ENCODE data around the gene SHROOM3. TPM values are rescaled to one million over a fixed set of nuclear protein-coding genes. Genes with fewer than 3 reads are reported as not detected.
A peak's percentile ranks its signal among the peaks of the same experiment; 100 is the strongest.

SHROOM3 gene
- total and polyA plus RNA-seq, 2 donors (not counting 3 experiments of a cell fraction or from before 2014, with no cell fraction given) = 2.7 to 6.7 TPM

DNA sequence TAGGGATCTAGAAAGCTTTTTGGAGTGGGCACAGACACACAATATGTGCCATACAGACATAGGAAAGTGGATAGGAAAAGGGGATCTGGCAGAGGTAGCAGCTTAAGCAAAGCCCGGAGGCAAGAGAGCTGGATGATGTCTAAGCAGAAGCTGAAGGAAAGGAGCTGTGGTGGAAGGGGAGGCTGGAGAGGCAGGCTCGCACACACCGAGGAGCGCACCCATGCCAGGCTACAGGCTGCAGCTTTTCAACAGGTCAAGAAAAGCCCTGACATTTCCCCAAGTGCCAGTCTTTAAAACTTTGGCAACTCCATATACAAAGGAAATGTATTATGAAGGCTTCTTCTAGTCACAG lies 395.6 kb downstream of the SHROOM3 start:
- CTCF ChIA-PET = interaction anchor here (1.2 to 1.7 kb wide), 2 partner anchors 9 to 55 kb away, joined by 3 to 5 read pairs; no protein-coding TSS in a partner anchor
- Histone ChIP-seq H3K4me2 (ENCODE audit: insufficient read depth, low read length) (peak overlapping the region; percentile 25), H3K27ac (ENCODE audit: insufficient read depth, low read depth, low read length) (peak overlapping the region; percentile 78), H3K27me3 (ENCODE audit: control insufficient read depth in 2 of 2, insufficient read depth in 2 of 2, low read length in 2 of 2) (no peaks in the 10 kb centered on the region), H4K20me1 (replicated peaks; ENCODE audit: control insufficient read depth, extremely low read depth, insufficient read depth, low read length) (no peaks in the 10 kb centered on the region), H3K9me3 (replicated peaks; ENCODE audit: control insufficient read depth, insufficient read depth, low read length) (no peaks in the 10 kb centered on the region), H3K79me2 (ENCODE audit: control insufficient read depth, insufficient read depth, low read length) (no peaks in the 10 kb centered on the region), H3K9ac (replicated peaks; ENCODE audit: extremely low read depth, insufficient read depth, low read length) (peak overlapping the region; percentile 7), H3K36me3 (ENCODE audit: control insufficient read depth in 2 of 2, extremely low read depth in 1 of 2, insufficient read depth in 2 of 2, low read length in 2 of 2) (no peaks in the 10 kb centered on the region), H3K9me1 (replicated peaks; ENCODE audit: control insufficient read depth, extremely low read depth, insufficient read depth, low read length) (no peaks in the 10 kb centered on the region), H3K4me1 (ENCODE audit: control insufficient read depth, extremely low read depth, insufficient read depth, low read length) (peaks cover 23% of the 10 kb centered on the region), H2AFZ (ENCODE audit: low read depth, low read length) (no peak overlapping the region), H3K4me3 (replicated peaks in 1 of 3; ENCODE audit: insufficient read depth in 1 of 3, low read depth in 1 of 3, low read length in 3 of 3) (no peak overlapping the region)
- TF ChIP-seq CTCF (IDR thresholded peaks at IDR 0.05; ENCODE audit: extremely low read depth in 1 of 2, insufficient read depth in 1 of 2, low read depth in 1 of 2, low read length in 2 of 2) = no peak
- intact Hi-C loops (cut with micrococcal nuclease) = loop anchor here (2.0 kb wide), 1 partner anchor 176 kb away; no protein-coding TSS in a partner anchor
- no TSS peak for BruUV-seq (replicated peaks)
- dilution Hi-C loops (cut with MboI; ENCODE audit: extremely low pct_ligation_motif_present, low sequenced_read_pairs) = no loop called here
- FAIRE-seq = no peak
- DNase-seq (ENCODE audit: low read depth, low spot score) = no peak
- POLR2A ChIA-PET = no interaction called here

DNA sequence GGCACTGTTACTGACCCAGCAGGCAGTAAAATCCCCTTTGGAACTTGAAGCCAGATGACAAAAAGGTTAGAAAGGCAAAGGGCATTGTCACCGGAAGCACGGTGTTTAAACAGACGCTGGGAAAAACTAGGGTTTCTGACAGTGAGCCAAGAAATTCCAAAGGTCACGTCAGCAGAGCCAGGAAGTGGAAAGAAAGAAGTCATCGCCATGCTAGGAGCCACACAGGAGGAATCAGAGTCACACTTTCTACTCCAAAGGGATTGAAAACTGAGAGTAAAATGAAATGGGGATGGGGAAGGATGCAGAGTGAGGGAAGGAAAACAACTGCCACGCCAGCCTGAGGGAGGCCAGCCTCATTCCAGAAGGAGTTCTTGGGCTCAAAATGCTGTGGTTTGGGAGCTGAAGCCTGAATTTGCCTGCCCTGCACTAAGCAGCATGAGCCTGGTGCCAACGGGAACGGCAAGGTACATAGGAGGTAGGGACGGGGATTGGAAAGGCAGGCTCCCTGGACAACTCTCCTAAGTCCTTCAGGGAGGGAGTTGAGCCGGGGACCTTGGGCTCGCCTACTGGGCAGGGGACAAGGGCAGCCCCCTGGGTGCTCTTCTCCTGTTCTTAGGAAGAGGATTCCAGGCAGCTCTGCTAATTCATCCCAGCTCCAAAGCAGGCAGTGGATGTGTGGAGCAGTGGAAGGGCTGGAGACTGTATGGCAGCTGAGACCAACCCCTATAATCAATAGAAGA lies 396.1 kb downstream of the SHROOM3 start:
- peak overlapping the region; percentile 56 for H3K9ac ChIP-seq (replicated peaks; ENCODE audit: extremely low read depth, insufficient read depth, low read length)
- dilution Hi-C loops (cut with MboI; ENCODE audit: extremely low pct_ligation_motif_present, low sequenced_read_pairs) = no loop called here
- FAIRE-seq = peak; percentile 99
- no peaks in the 10 kb centered on the region for H3K36me3 ChIP-seq (ENCODE audit: control insufficient read depth in 2 of 2, extremely low read depth in 1 of 2, insufficient read depth in 2 of 2, low read length in 2 of 2)
- H4K20me1 ChIP-seq (replicated peaks; ENCODE audit: control insufficient read depth, extremely low read depth, insufficient read depth, low read length) = no peaks in the 10 kb centered on the region
- ChIA-PET CTCF (interaction anchor here (0.8 to 1.7 kb wide), 5 partner anchors 9 to 73 kb away, joined by 3 to 5 read pairs (median 3); no protein-coding TSS in a partner anchor), POLR2A (no interaction called here)
- no peaks in the 10 kb centered on the region for H3K9me3 ChIP-seq (replicated peaks; ENCODE audit: control insufficient read depth, insufficient read depth, low read length)
- peaks cover 23% of the 10 kb centered on the region for H3K4me1 ChIP-seq (ENCODE audit: control insufficient read depth, extremely low read depth, insufficient read depth, low read length)
- peak overlapping the region; percentile 25 for H3K4me2 ChIP-seq (ENCODE audit: insufficient read depth, low read length)
- DNase-seq (ENCODE audit: low read depth, low spot score) = peak; percentile 98
- no peaks in the 10 kb centered on the region for H3K27me3 ChIP-seq (ENCODE audit: control insufficient read depth in 2 of 2, insufficient read depth in 2 of 2, low read length in 2 of 2)
- intact Hi-C loops (cut with micrococcal nuclease) = loop anchor here (1.0 to 2.0 kb wide), 2 partner anchors 118 to 176 kb away; partner anchors contain the start of gene SEPTIN11
- no peak overlapping the region for H3K4me3 ChIP-seq (replicated peaks in 1 of 3; ENCODE audit: insufficient read depth in 1 of 3, low read depth in 1 of 3, low read length in 3 of 3)
- TSS peak; percentile 62 for BruUV-seq (replicated peaks)
- TF ChIP-seq POLR2A (IDR thresholded peaks at IDR 0.05; ENCODE audit: low read depth, low read length) (peak; percentile 57), FOS (IDR thresholded peaks at IDR 0.05; ENCODE audit: borderline replicate concordance, insufficient read depth, low read length) (peak; percentile 64), JUN (IDR thresholded peaks at IDR 0.05; ENCODE audit: borderline replicate concordance, insufficient read depth, insufficient read length, low read depth) (peak; percentile 80), GATA2 (IDR thresholded peaks at IDR 0.05; ENCODE audit: insufficient read depth, insufficient read length, low read depth, low read length) (peak; percentile 58), MYC (IDR thresholded peaks at IDR 0.05; ENCODE audit: low read depth, low read length) (no peak), POLR2AphosphoS5 (IDR thresholded peaks at IDR 0.05; ENCODE audit: insufficient read depth, low read depth, low read length) (peak; percentile 91)
- peak overlapping the region; percentile 55 for H2AFZ ChIP-seq (ENCODE audit: low read depth, low read length)
- no peaks in the 10 kb centered on the region for H3K9me1 ChIP-seq (replicated peaks; ENCODE audit: control insufficient read depth, extremely low read depth, insufficient read depth, low read length)
- H3K27ac ChIP-seq (ENCODE audit: insufficient read depth, low read depth, low read length) = peak overlapping the region; percentile 78
- no peaks in the 10 kb centered on the region for H3K79me2 ChIP-seq (ENCODE audit: control insufficient read depth, insufficient read depth, low read length)

All from endothelial cell of umbilical vein (primary cell).